H54 (cell line): ENCODE measurements around the gene PHACTR3.
A peak's percentile ranks its signal among the peaks of the same experiment; 100 is the strongest.

Source experiments
- DNase-seq: peaks from one replicate; pipeline ENCODE4 v3.0.0; 2011; ENCODE audit warnings: low spot score, mixed read lengths; ENCODE audit not compliant: insufficient read length
- FAIRE-seq: peaks from 3 replicates; lab custom pipeline; 2011; peaks lifted over from hg19 to GRCh38; lab: Jason Lieb, UNC
- POLR2A ChIP-seq: IDR thresholded peaks from 2 replicates; pipeline ENCODE4 v1.6.1; 2011; ENCODE audit warnings: low read depth, mild to moderate bottlenecking, low read length

PHACTR3 gene

DNA sequence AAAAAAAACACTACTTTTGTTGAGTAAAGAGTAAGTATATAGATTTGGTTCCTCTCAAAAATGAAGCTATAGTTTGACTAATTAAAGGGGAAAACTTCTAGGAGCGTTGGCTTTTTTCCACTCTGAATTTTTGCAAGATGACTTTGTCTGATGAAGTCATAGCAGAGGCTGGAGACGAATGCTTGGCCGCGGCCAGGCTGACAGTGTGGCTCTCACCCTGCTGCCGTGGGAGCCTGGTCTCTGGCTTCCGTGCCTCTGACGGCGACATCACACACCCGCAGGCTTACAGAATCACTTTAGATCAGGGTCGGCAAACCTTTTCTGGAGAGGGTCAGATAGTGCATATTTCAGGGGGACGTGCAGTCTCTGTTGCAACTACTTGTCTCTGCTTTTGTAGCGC is 145.0 kb downstream of the PHACTR3 start:
- FAIRE-seq = no peak
- TF ChIP-seq POLR2A = no peak
- DNase-seq = peak; percentile 23

DNA sequence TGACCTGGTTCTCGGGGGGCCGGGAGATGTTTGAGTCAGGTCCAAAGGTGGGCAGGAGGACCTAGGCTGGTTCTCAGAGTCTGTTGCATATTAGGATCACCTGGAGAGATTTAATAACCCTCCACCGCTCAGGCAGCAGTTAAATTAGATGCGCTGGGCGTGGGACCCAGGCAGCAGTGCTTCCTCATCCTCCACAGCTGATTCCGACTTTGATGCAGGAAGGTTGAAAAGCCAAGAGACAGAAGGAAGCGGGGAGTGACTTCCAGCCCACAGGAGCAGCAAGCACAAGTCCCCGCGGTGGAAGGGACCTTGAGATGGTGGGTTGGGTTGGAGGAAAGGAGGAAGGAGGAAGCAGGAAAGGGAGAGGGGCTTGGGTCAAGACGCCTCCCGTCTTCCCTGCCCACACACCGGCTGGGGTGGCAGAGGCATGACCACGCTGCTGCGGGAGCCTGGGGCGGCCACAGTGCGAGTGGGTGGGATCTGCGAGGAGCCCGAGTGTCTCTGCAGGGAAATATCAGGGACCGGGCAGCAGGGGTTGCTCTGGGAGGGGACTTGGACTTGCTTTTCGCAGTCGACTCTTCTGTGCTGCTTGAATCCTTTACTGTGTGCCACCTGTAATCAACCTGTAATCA is 146.0 kb downstream of the PHACTR3 start:
- FAIRE-seq (no peak), DNase-seq (no peak)
- TF ChIP-seq POLR2A = no peak

DNA sequence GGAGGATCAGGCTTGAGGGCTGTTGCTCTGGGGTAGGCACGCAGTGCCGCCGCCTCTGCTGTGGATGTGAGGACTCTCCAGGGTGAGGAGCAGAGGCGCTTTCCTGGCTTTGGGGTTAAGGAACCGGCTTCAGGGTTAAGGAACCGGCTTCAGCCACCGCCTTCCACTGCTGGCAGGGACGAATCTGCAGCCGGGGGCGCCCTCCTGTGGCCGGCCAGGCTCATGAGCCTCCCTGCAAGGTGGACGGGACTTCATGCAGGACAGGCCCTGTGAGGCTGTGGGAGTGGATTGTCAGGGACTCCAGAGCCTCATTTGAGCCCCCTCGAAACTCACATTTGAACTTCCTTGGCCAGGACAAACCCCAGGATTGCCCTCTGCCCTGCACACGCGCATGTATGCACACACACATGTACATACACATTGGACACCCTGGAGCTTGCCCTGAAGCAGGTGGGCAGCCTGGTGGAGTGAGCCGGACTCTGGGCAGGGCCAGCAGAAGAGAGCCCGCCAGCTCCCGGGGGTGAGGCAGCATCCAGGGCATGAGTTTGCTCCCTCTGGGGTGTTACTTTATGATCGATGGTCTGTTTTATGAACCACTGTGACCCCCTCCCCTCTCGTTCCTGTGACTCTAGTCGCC is 146.9 kb downstream of the PHACTR3 start:
- no peak for TF ChIP-seq POLR2A
- peak; percentile 83 for DNase-seq
- no peak for FAIRE-seq

DNA sequence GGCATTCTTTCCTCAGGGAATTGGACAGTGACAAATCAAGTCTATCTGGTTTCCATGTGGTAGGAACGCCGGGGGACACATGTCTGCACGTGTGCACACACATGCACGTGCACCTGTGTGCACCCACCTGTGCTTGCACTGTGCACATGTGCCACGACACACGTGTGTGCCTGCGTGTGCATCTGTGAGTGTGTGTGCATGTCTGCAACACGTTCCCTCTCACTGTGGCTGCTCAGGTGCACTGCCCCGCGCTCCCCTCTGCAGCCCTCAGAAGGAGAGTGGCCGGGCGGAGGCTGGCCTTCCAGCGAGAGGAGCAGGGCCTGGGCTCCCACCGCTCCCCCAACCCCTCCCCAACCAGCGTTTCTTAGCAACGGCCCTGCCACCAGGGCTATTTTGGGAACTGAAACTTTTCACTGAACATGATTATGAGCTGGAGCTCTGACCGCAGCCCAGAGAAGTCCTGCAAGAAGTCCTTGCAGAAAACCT is 147.8 kb downstream of the PHACTR3 start:
- no peak for TF ChIP-seq POLR2A
- no peak for DNase-seq
- no peak for FAIRE-seq

DNA sequence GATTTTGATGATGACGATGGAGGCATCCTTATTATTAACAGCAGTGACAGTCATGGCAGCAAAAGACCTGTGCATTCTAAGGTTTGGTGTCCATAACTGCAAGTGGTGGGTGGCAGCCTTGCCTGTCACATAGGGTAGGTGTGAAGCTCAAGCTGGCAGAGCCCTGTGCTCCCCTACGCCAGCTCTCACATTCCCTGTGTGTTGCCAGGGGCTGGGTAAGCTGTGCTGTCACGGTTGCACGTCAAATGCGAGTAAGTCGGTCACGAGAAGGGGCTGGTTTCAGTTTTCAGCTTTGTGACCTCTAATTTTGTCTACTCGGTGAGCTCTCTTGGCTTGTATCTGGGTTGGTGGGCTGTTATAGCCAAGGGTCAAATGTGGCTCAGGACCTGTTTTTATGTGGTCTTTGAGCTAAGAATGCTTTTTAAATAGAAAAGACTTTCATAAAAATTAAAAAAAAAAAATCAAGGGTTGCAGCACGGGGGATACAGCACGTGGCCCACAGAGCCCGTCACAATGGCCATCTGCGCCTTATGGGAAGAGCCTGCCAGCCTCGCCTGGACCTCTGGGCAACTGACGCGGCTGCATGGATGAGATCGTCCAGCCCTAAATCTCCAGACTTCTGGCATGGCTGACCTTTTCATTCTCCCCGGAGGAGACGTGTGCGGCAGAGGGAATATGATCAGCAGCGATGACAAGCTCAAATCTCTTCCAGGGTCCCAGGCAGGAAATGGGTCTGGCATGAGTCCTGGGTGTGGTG is 148.5 kb downstream of the PHACTR3 start:
- TF ChIP-seq POLR2A = no peak
- FAIRE-seq = no peak
- no peak for DNase-seq

DNA sequence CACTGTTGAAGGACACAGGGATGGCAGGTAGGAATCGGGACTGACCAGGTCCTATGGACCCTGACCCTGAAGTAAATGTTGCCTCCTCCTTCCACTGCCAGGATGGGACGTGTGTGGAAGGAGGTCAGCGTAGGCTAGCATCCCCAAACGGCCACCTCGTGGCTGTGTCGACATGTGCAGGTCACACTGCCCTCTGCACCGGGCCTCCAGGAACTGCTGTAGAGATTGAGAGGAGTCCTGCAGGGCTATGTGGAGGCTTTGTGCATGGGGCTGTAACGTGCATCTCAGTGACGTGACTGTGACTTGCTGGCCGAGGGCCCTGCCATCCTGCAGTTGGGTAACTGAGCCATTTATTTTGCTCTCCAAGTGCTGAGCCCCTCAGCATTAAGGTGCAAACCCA is 149.5 kb downstream of the PHACTR3 start:
- no peak for FAIRE-seq
- no peak for TF ChIP-seq POLR2A
- no peak for DNase-seq

DNA sequence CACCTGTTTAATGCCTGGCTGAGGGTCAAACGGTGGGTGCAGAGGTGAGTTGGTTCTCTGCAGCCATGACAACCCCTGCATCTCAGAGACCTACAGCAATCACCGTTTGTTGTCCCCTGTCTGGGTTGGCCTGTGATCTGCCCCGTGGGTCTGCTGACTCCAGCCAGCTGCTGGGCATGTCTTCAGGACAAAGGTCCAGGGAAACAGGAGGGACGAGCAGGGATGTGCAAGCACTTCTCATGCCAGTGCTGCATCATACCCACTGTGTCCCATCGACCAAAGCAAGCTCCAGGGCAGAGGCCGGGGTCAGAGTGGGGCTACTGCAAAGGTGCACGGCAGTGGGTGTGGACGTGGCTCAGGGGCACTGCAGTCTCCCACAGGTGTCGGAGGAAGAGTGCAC is 150.2 kb downstream of the PHACTR3 start:
- FAIRE-seq = no peak
- no peak for TF ChIP-seq POLR2A
- no peak for DNase-seq

DNA sequence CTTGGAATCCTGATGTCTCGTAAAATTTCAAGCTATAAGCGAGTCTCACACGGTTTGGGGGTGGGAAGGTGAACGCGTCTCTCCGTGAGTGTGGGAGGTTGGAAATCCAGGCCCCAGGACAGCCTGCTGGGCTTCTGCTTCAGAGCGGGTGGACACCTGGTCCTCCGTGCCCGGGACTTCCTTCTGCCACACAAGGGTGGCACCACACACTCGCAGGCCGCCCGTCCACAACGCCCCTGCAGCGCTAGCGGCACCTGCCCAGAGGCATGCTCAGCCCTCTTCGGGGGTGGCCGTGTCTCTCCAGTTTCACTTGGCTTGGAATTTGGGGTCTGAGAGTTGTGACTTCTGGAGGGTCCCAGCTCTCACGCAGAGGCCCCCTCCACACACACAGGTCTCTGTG is 151.9 kb downstream of the PHACTR3 start:
- FAIRE-seq = no peak

DNA sequence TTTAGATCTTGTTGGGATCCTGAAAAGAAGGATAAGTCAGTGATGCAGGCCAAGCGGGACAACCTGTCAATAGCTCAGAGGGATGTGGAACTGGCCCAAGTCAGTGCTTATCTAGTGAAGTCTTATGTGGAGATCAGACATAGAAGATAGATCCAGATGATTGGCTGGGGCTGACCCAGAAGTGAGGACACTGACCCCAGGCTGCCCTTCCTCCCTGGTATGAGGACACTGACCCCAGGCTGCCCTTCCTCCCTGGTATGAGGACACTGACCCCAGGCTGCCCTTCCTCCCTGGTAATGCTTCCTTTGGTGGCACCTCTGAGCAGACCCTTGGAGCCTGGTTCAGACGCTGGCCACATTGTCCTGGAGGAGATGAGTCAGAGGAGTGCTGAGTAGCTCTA is 159.7 kb downstream of the PHACTR3 start:
- FAIRE-seq (no peak), DNase-seq (no peak)
- TF ChIP-seq POLR2A = no peak

More for the DNA sequence above, 151.9 kb downstream of the PHACTR3 start:
- TF ChIP-seq POLR2A = no peak
- no peak for DNase-seq

DNA sequence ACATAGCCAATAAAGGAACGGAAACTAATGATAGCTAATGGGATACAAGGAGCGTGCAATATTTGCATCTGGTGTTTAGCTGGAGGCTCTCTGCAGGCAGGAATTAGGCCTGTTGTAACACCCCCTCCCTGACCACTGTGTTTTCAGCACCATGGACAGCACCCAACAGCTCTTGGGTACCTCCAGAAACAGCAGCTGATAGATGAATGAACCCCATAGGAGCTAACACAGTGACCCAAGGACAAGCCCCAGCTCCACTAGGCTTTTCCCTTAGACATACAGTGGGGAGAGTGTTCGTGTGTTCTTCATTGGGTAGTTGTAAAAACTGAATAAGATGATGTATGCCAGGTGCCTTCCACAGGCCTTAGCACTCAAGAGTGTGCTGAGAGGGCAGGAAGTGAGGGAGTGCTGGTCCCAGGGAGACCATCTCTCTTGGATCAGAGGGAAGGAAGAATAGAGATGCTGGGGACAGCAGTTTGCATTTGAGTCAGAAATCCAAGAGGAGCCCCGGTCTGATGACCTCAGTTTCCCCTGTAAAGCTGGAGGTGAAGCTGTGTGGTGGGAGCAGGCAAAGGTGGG is 161.3 kb downstream of the PHACTR3 start:
- no peak for DNase-seq
- no peak for FAIRE-seq
- TF ChIP-seq POLR2A = no peak

DNA sequence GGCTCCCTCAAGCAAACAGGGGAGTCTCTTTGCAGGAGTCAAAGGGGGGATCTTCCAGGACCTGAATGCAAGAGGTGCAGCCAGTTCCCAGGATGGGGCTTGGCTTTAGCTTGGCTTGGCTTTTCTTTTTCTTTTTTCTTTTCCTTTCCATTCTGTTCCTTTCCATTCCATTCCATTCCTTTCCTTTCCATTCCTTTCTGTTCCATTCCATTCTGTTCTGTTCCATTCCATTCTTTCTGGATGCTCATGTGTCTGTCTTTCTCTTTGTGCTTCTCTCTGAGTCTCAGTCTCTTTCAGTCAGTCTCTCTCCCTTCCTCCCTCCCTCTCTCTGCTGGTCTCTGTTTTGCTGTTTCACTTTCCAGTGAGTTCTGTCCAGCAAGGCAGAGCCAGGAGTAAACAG is 163.3 kb downstream of the PHACTR3 start:
- FAIRE-seq (no peak), DNase-seq (no peak)
- TF ChIP-seq POLR2A = no peak

DNA sequence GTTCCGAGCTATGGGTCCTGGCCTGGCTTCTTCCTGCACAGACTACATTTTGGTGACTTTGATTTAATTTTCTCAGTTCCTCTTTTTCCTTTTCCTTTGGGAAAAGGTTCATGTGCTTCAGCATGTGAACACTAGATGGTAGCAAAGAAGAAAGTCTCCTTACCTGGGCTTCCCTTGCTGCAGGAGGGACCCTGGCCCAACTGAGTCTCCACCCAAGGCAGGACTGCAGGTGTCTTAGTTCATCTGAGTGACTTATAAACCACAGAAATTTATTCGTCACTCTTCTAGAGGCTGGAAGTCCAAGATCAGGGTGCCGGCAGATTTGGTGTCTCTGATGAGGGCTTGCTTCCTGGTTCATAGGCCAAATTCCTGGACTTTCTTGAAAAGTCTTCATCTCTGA is 165.9 kb downstream of the PHACTR3 start:
- FAIRE-seq (no peak), DNase-seq (no peak)
- TF ChIP-seq POLR2A = no peak

DNA sequence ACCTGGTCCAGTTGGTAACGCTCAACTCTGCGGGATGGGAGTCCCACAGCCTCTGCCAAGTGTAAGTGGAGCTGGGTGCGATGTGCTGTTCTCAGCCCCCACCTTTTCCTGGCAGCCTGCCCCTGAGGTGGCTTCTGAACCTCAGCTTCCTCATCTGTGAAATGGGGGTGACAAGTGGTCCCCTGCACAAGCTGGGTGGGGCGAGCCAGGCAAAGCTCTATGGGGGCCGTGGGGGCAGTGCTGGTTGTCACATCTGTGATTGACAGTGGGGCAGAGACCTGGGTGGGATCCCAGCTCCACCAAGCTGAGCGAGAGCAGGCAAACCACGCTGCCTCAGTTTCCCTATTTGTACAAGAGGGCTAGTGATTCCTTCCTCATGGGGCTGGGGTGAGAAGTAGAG is 166.5 kb downstream of the PHACTR3 start:
- no peak for FAIRE-seq
- TF ChIP-seq POLR2A = no peak
- no peak for DNase-seq
